H9 (cell line): ENCODE measurements around the gene GALNT13. TPM values are rescaled to one million over a fixed set of nuclear protein-coding genes. Genes with fewer than 3 reads are reported as not detected.

Source experiments
- DNase-seq: peaks from one replicate; pipeline ENCODE4 v3.0.0-alpha.2; 2017
- H2AFZ ChIP-seq: one replicate; pipeline ENCODE4 v1.6.1; 2013; ENCODE audit warnings: mild to moderate bottlenecking, low read length, control low read depth, moderate library complexity
- H2AK5ac ChIP-seq: 2 replicates; pipeline ENCODE4 v1.6.1; 2013; ENCODE audit warnings: low read length, control low read depth, mixed read lengths; ENCODE audit not compliant: insufficient read length
- H2BK120ac ChIP-seq: one replicate; pipeline ENCODE4 v1.6.1; 2013; ENCODE audit warnings: low read depth, mild to moderate bottlenecking, low read length, control low read depth, inconsistent platforms; ENCODE audit not compliant: poor library complexity, severe bottlenecking
- H2BK12ac ChIP-seq: 2 replicates; pipeline ENCODE4 v1.6.1; 2013; ENCODE audit warnings: low read length, control low read depth, mixed read lengths, low read depth; ENCODE audit not compliant: insufficient read length
- H2BK15ac ChIP-seq: 2 replicates; pipeline ENCODE4 v1.6.1; 2013; ENCODE audit warnings: low read depth, low read length, control low read depth
- H2BK20ac ChIP-seq: one replicate; pipeline ENCODE4 v1.6.1; 2013; ENCODE audit warnings: low read depth, mild to moderate bottlenecking, low read length, control low read depth, inconsistent platforms; ENCODE audit not compliant: poor library complexity, severe bottlenecking
- H2BK5ac ChIP-seq: 2 replicates; pipeline ENCODE4 v1.6.1; 2013; ENCODE audit warnings: low read length, control low read depth, mixed read lengths; ENCODE audit not compliant: insufficient read length
- H3K14ac ChIP-seq: 2 replicates; pipeline ENCODE4 v1.6.1; 2013; ENCODE audit warnings: low read length, control low read depth; ENCODE audit not compliant: insufficient read depth
- H3K18ac ChIP-seq: 2 replicates; pipeline ENCODE4 v1.6.1; 2013; ENCODE audit warnings: low read depth, mild to moderate bottlenecking, mixed read lengths, low read length, control low read depth; ENCODE audit not compliant: insufficient read length
- H3K23ac ChIP-seq: 2 replicates; pipeline ENCODE4 v1.6.1; 2013; ENCODE audit warnings: low read length, control low read depth, mixed read lengths, low read depth; ENCODE audit not compliant: insufficient read length
- H3K23me2 ChIP-seq: 2 replicates; pipeline ENCODE4 v1.6.1; 2013; ENCODE audit warnings: low read depth, mild to moderate bottlenecking, mixed read lengths, low read length, control low read depth; ENCODE audit not compliant: insufficient read length, poor library complexity, severe bottlenecking
- H3K27ac ChIP-seq: 2 replicates; pipeline ENCODE4 v1.5.1; 2013; ENCODE audit warnings: low read length, control low read depth, mixed read lengths, low read depth; ENCODE audit not compliant: insufficient read length
- H3K27me3 ChIP-seq: 2 replicates; pipeline ENCODE4 v1.6.1; 2013; ENCODE audit warnings: low read length, control low read depth, inconsistent platforms; ENCODE audit not compliant: insufficient read depth
- H3K4ac ChIP-seq: 2 replicates; pipeline ENCODE4 v1.6.1; 2013; ENCODE audit warnings: low read depth, mild to moderate bottlenecking, control low read depth, inconsistent platforms, low read length, moderate library complexity
- H3K4me1 ChIP-seq: 2 replicates; pipeline ENCODE4 v1.6.1; 2013; ENCODE audit warnings: low read length, control low read depth, inconsistent platforms; ENCODE audit not compliant: insufficient read depth
- H3K4me2 ChIP-seq: 2 replicates; pipeline ENCODE4 v1.6.1; 2013; ENCODE audit warnings: low read length, control low read depth, mixed read lengths; ENCODE audit not compliant: insufficient read length, insufficient read depth
- H3K56ac ChIP-seq: 2 replicates; pipeline ENCODE4 v1.6.1; 2013; ENCODE audit warnings: low read depth, mild to moderate bottlenecking, mixed read lengths, low read length, control low read depth; ENCODE audit not compliant: insufficient read length
- H3K79me1 ChIP-seq: 2 replicates; pipeline ENCODE4 v1.6.1; 2013; ENCODE audit warnings: low read depth, mild to moderate bottlenecking, moderate library complexity, low read length, control low read depth, inconsistent platforms; ENCODE audit not compliant: insufficient read depth, poor library complexity, severe bottlenecking
- H3K79me2 ChIP-seq: 2 replicates; pipeline ENCODE4 v1.6.1; 2013; ENCODE audit warnings: low read length, control low read depth, inconsistent platforms; ENCODE audit not compliant: insufficient read depth
- H3K9ac ChIP-seq: 2 replicates; pipeline ENCODE4 v1.6.1; 2013; ENCODE audit warnings: low read length, control low read depth, mixed read lengths; ENCODE audit not compliant: insufficient read length; ENCODE audit errors: extremely low read depth
- H3K9me3 ChIP-seq: one replicate; pipeline ENCODE4 v1.6.1; 2013; ENCODE audit warnings: low read depth, low read length, inconsistent platforms; ENCODE audit not compliant: control insufficient read depth
- H3T11ph ChIP-seq: one replicate; pipeline ENCODE4 v1.6.1; 2013; ENCODE audit warnings: mild to moderate bottlenecking, low read length, control low read depth, inconsistent platforms
- H4K20me1 ChIP-seq: one replicate; pipeline ENCODE4 v1.6.1; 2013; ENCODE audit not compliant: control insufficient read depth, insufficient read length, insufficient read depth
- H4K5ac ChIP-seq: 2 replicates; pipeline ENCODE4 v1.6.1; 2013; ENCODE audit warnings: low read depth, mild to moderate bottlenecking, mixed read lengths, low read length, control low read depth; ENCODE audit not compliant: insufficient read length
- H4K8ac ChIP-seq: replicated peaks from 2 replicates; pipeline ENCODE4 v1.6.1; 2013; ENCODE audit warnings: low read length, control low read depth, mixed read lengths, low read depth; ENCODE audit not compliant: insufficient read length
- H4K91ac ChIP-seq: 2 replicates; pipeline ENCODE4 v1.6.1; 2013; ENCODE audit warnings: low read depth, mild to moderate bottlenecking, moderate library complexity, mixed read lengths, low read length, control low read depth; ENCODE audit not compliant: insufficient read length
- H3K27ac Mint-ChIP-seq, 3 experiments: 2 replicates in 2 of 3; 3 replicates in 1 of 3; pipeline ENCODE4 v1.8.0; 2020 to 2021; ENCODE audit warnings: mixed read lengths in 3 of 3, mild to moderate bottlenecking in 1 of 3, moderate library complexity in 1 of 3
- H3K27me3 Mint-ChIP-seq: 2 replicates; pipeline ENCODE4 v1.8.0; 2021; ENCODE audit warnings: low read depth, mild to moderate bottlenecking, moderate library complexity, mixed read lengths
- H3K36me3 Mint-ChIP-seq, 3 experiments: 2 replicates in 2 of 3; 3 replicates in 1 of 3; pipeline ENCODE4 v1.8.0; 2020 to 2021; ENCODE audit warnings: low read depth in 3 of 3, mixed read lengths in 3 of 3; ENCODE audit not compliant: insufficient read depth in 1 of 3
- H3K4me1 Mint-ChIP-seq, 2 experiments: 2 replicates each; pipeline ENCODE4 v1.8.0; 2020; ENCODE audit warnings: mixed read lengths in 2 of 2
- H3K4me3 Mint-ChIP-seq, 2 experiments: 2 replicates in 1 of 2; 3 replicates in 1 of 2; pipeline ENCODE4 v1.8.0; 2020 to 2021; ENCODE audit warnings: mild to moderate bottlenecking in 2 of 2, mixed read lengths in 2 of 2, moderate library complexity in 1 of 2
- H3K9me3 Mint-ChIP-seq, 2 experiments: 2 replicates in 1 of 2; 3 replicates in 1 of 2; pipeline ENCODE4 v1.8.0; 2020; ENCODE audit warnings: mild to moderate bottlenecking in 2 of 2, mixed read lengths in 2 of 2, moderate library complexity in 1 of 2
- WGBS: extraction: QIAGEN DNeasy Blood & Tissue Kit; methylation state at CpG from one replicate; pipeline ENCODE4 v1.1.7; 2013; ENCODE audit warnings: missing lambda C conversion rate, low lambda C conversion rate, mixed read lengths; ENCODE audit not compliant: insufficient read length; ENCODE audit errors: extremely low coverage; 5-methylcytosine and 5-hydroxymethylcytosine counted together
- total RNA-seq: library from RNA; stranded (reverse); gene quantifications from 2 replicates; pipeline ENCODE4 v1.2.1, GENCODE V29; 2021
- TF ChIP-seq, protein P1 (sequence below): fragments of 200-600 bp; sonication (generic); conservative IDR thresholded peaks from 3 replicates; pipeline ENCODE4 v1.8.0; 2021; ENCODE audit warnings: antibody characterized with exemption, mild to moderate bottlenecking

Gene GALNT13
- total RNA-seq, 1 experiment from 2014 or later: 6.6 TPM

DNA sequence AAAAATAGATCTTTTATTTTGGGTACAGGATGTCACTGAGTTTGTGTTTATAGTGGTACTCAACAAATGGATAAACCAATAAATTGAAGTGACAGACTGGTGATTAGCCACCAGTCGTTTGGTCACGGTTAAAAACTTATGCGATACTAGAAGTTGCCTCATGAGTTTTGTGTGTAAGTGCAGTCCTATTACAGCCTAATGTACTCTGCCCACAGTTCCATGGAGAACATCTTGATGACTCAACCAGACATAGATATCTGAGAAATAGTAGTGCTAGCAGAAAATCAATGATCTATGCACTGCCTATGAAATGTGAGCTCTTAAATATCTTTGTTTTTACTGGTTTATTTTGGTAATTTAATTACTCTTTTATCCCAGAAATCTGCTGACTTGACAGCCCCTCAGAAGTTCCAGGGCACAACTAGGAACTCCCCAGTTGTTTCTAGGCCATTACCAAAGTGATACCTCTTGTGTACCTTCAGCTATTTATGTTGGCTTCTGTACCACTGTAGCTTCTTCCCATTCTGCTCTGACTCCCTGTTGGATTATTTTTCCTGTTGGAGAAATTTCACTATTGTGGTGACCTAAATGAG is 617.6 kb downstream of the GALNT13 start:
- Histone ChIP-seq H2BK12ac (no peak overlapping the region), H4K5ac (no peak overlapping the region), H3K18ac (no peak overlapping the region), H4K91ac (no peak overlapping the region), H3K9ac (no peak overlapping the region), H3K4me2 (no peak overlapping the region), H3K27ac (no peak overlapping the region), H3K27me3 (no peaks in the 10 kb centered on the region), H3K4me1 (no peaks in the 10 kb centered on the region), H3K14ac (no peak overlapping the region), H2BK5ac (no peak overlapping the region), H2BK15ac (no peak overlapping the region), H2AFZ (no peak overlapping the region), H2AK5ac (no peak overlapping the region), H3K23me2 (no peaks in the 10 kb centered on the region), H3K23ac (no peak overlapping the region), H3K9me3 (no peaks in the 10 kb centered on the region), H3T11ph (no peak overlapping the region), H4K20me1 (no peaks in the 10 kb centered on the region), H2BK20ac (no peak overlapping the region), H4K8ac (no peak overlapping the region), H3K79me1 (no peaks in the 10 kb centered on the region), H2BK120ac (no peak overlapping the region), H3K79me2 (no peaks in the 10 kb centered on the region), H3K4ac (no peak overlapping the region), H3K56ac (no peak overlapping the region)
- no CpG with 5 or more reads among the region's 3 CpGs for WGBS
- Mint-ChIP-seq H3K4me1 (peaks cover 1 to 12% of the 10 kb centered on the region in 2 experiments; a peak in 3 of 4 replicates), H3K4me3 (no peak overlapping the region), H3K27me3 (no peaks in the 10 kb centered on the region), H3K27ac (no peak overlapping the region; a peak in 1 of 7 replicates), H3K36me3 (no peaks in the 10 kb centered on the region), H3K9me3 (peaks cover 0 to 2% of the 10 kb centered on the region in 2 experiments; a peak in 1 of 5 replicates)
- DNase-seq: no peak
- TF ChIP-seq, protein P1, sequence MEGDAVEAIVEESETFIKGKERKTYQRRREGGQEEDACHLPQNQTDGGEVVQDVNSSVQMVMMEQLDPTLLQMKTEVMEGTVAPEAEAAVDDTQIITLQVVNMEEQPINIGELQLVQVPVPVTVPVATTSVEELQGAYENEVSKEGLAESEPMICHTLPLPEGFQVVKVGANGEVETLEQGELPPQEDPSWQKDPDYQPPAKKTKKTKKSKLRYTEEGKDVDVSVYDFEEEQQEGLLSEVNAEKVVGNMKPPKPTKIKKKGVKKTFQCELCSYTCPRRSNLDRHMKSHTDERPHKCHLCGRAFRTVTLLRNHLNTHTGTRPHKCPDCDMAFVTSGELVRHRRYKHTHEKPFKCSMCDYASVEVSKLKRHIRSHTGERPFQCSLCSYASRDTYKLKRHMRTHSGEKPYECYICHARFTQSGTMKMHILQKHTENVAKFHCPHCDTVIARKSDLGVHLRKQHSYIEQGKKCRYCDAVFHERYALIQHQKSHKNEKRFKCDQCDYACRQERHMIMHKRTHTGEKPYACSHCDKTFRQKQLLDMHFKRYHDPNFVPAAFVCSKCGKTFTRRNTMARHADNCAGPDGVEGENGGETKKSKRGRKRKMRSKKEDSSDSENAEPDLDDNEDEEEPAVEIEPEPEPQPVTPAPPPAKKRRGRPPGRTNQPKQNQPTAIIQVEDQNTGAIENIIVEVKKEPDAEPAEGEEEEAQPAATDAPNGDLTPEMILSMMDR: no peak
